Spleen (tissue), 11 donors: ENCODE measurements around the gene SLC22A5. TPM values are rescaled to one million over a fixed set of nuclear protein-coding genes. Genes with fewer than 3 reads are reported as not detected.
A peak's percentile ranks its signal among the peaks of the same experiment; 100 is the strongest.

Experiments
- DNase-seq: peaks from one replicate; pipeline ENCODE4 v3.0.0-alpha.2; 2020
- H3K27ac ChIP-seq, 8 donors: fragments of 200-600 bp; sonication (generic) in 7 of 8; 1 replicate in 4 of 8; 2 replicates in 4 of 8; pipeline versions ENCODE4 v1.5.0 to v1.8.0; 2016 to 2021; ENCODE audit warnings: inconsistent platforms in 4 of 8, mild to moderate bottlenecking in 4 of 8, moderate library complexity in 1 of 8
- H3K27me3 ChIP-seq, 7 donors: fragments of 200-600 bp; sonication (generic) in 6 of 7; replicated peaks in 1 of 7; 1 replicate in 4 of 7; 2 replicates in 3 of 7; pipeline versions ENCODE4 v1.5.0 to v1.8.0; 2016 to 2021; ENCODE audit warnings: inconsistent platforms in 3 of 7, mild to moderate bottlenecking in 1 of 7
- H3K36me3 ChIP-seq, 6 donors: fragments of 200-600 bp; sonication (generic) in 5 of 6; 1 replicate in 4 of 6; 2 replicates in 2 of 6; pipeline versions ENCODE4 v1.5.0 to v1.8.0; 2016 to 2021; ENCODE audit warnings: inconsistent platforms in 2 of 6
- H3K4me1 ChIP-seq, 6 donors: fragments of 200-600 bp; sonication (generic) in 5 of 6; 1 replicate in 3 of 6; 2 replicates in 3 of 6; pipeline versions ENCODE4 v1.5.0 to v1.8.0; 2016 to 2021; ENCODE audit warnings: inconsistent platforms in 3 of 6
- H3K4me3 ChIP-seq, 8 donors: fragments of 200-600 bp; sonication (generic) in 7 of 8; 1 replicate in 4 of 8; 2 replicates in 4 of 8; pipeline versions ENCODE4 v1.5.0 to v1.8.0; 2016 to 2021; ENCODE audit warnings: inconsistent platforms in 4 of 8, mild to moderate bottlenecking in 4 of 8, moderate library complexity in 2 of 8
- H3K9me3 ChIP-seq, 8 donors: fragments of 200-600 bp; sonication (generic) in 7 of 8; 1 replicate in 4 of 8; 2 replicates in 4 of 8; pipeline versions ENCODE4 v1.5.0 to v1.8.0; 2016 to 2021; ENCODE audit warnings: inconsistent platforms in 4 of 8
- POLR2A ChIP-seq, 3 donors: fragments of 450-650 bp; IDR thresholded peaks; one replicate each; pipeline ENCODE4 v1.5.1; 2017; ENCODE audit warnings: antibody characterized with exemption in 3 of 3, mild to moderate bottlenecking in 1 of 3
- POLR2AphosphoS5 ChIP-seq, 3 donors: sonication (generic); formaldehyde crosslinking; IDR thresholded peaks; one replicate each; pipeline ENCODE4 v1.5.1; 2017; ENCODE audit warnings: antibody characterized with exemption in 3 of 3
- WGBS, 5 donors: extraction: QIAGEN DNeasy Blood & Tissue Kit in 3 of 5; methylation state at CpG; one replicate each; pipeline versions ENCODE4 v1.1.5 to v1.1.7; 2013 to 2018; 5-methylcytosine and 5-hydroxymethylcytosine counted together
- intact Hi-C: fragments of 100-400 bp; cut with DNase I; formaldehyde crosslinking; loops from one replicate; pipeline ENCODE4 v1.15.0; 2023; ENCODE audit warnings: low total_unique reads
- microRNA-seq, 3 donors: library from miRNA; unstranded; fragments of <30 nt; microRNA quantifications; one replicate each; pipeline versions ENCODE4 to v1.1.0, GENCODE V29; 2019 to 2020
- polyA plus RNA-seq, 3 donors: library from polyadenylated mRNA; stranded (reverse); fragments of 200-250 nt; gene quantifications; one replicate each; pipeline ENCODE4 v1.2.1, GENCODE V29; 2013
- small RNA-seq, 4 donors: library from RNA; depleted of rRNA; stranded (forward); fragments of <200 nt; gene quantifications; one replicate each; pipeline ENCODE3, GENCODE V24; 2016
- total RNA-seq, 7 donors: library from RNA; depleted of rRNA in 3 of 7; stranded (reverse); fragments of >200 nt in 3 of 7; fragmentation: NEBNext Ultra II Directional in 4 of 7; extraction: Animal tissue kit (Norgen Biotek cat#: 25700) in 4 of 7; gene quantifications; one replicate each; pipeline versions ENCODE4 v1.1.0 to v1.2.1, GENCODE V29; 2016 to 2021
- donor health status: healthy with polysubstance abuse.
- donor health status: DM: no; HTN: no; CAD: no; lungs with moderate emphysema.
- donor health status: DM: no; HTN: no; CAD: no.
- donor health status: Bipolar disorder and iron deficiency.
- donor health status: healthy.
- donor health status: DM: no; HTN: no; CAD: no.
- donor health status: DM: yes; HTN: yes; CAD: no.

SLC22A5 gene
- total and polyA plus RNA-seq, 10 donors: 2.4 to 9.2 (median 6.7) TPM

DNA sequence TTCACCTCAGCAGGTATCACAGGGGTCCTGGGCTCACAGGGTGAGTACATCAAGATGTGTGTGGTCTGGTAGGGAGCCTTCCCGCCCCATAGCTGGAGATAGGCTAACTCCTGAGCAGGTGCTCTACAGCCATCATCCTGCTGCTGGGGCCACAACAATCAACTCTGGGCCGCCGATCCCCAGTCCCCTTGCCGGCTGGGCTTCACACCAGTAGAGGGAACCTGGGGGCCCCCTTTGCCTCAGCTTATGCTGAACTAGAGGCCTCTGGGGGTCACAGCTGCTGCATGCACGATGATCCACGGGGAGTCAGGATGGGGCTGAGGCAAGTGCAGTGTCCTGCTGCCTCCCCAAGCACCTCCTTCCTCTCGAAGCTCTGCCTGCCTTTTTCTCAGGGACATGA is 74.6 kb downstream of the SLC22A5 start:
- H3K27me3 ChIP-seq: no peaks in the 10 kb centered on the region
- H3K36me3 ChIP-seq: peaks cover 0 to 43% (median 0%) of the 10 kb centered on the region in 6 donors
- intact Hi-C loops: no loop called here
- no peaks in the 10 kb centered on the region for H3K9me3 ChIP-seq
- peak overlapping the region in 6 of 8 donors; percentile 15 to 99 (median 47) for H3K27ac ChIP-seq
- TF ChIP-seq POLR2AphosphoS5 (IDR thresholded peaks at IDR 0.05) (peak in 1 of 3 donors; percentile 19), POLR2A (IDR thresholded peaks at IDR 0.05) (no peak)
- peaks cover 33 to 97% (median 89%) of the 10 kb centered on the region in 6 donors for H3K4me1 ChIP-seq
- WGBS, 5 donors: 56 to 70% (median 68%) methylated on average over 7 of the region's 7 CpGs
- H3K4me3 ChIP-seq: no peak overlapping the region
- no peak for DNase-seq

Small RNA genes within 50 kb of the gene (microRNA-seq; reads per million reads assigned to microRNA genes)
- 0 to 0.72 (median 0) reads per million in 3 donors for gene MIR3936

Small RNA genes within 50 kb of the gene (small RNA-seq; reads per million reads assigned to genes)
- gene MIR3936: 0 reads per million in 4 donors

Other genes with a start within 250 kb of the SLC22A5 start
- 10 to 100 TPM in 6 of 7 donors, 1 to 10 TPM in 1; 8.2 to 38.1 (median 15.6) TPM for gene P4HA2, start 141.9 kb upstream of the SLC22A5 start, total RNA-seq
- 1 to 10 TPM; 2.7 to 4.8 (median 4.1) TPM for gene P4HA2, start 141.9 kb upstream of the SLC22A5 start, polyA plus RNA-seq
- 10 to 100 TPM in 1 of 7 donors, 1 to 10 TPM in 6; 3.5 to 17.4 (median 9.0) TPM for gene PDLIM4, start 112.0 kb upstream of the SLC22A5 start, total RNA-seq
- gene PDLIM4, start 112.0 kb upstream of the SLC22A5 start, polyA plus RNA-seq: 10 to 100 TPM in 1 of 3 donors, 1 to 10 TPM in 2; 7.5 to 16.9 (median 9.0) TPM
- gene SLC22A4, start 75.3 kb upstream of the SLC22A5 start, total RNA-seq: 10 to 100 TPM in 4 of 7 donors, 1 to 10 TPM in 3; 6.3 to 25.1 (median 11.5) TPM
- 1 to 10 TPM in 2 of 3 donors, under 1 TPM in 1; 0.47 to 2.3 (median 1.7) TPM for gene SLC22A4, start 75.3 kb upstream of the SLC22A5 start, polyA plus RNA-seq
- 100 to 1,000 TPM; 146 to 307 (median 165) TPM for gene IRF1, start 121.1 kb downstream of the SLC22A5 start, total RNA-seq
- 100 to 1,000 TPM in 1 of 3 donors, 10 to 100 TPM in 2; 57.9 to 113 (median 59.7) TPM for gene IRF1, start 121.1 kb downstream of the SLC22A5 start, polyA plus RNA-seq
- not detected for gene IL5, start 173.8 kb downstream of the SLC22A5 start, total RNA-seq
- gene IL5, start 173.8 kb downstream of the SLC22A5 start, polyA plus RNA-seq: not detected
- 10 to 100 TPM; 23.8 to 34.0 (median 28.2) TPM for gene RAD50, start 187.3 kb downstream of the SLC22A5 start, total RNA-seq
- gene RAD50, start 187.3 kb downstream of the SLC22A5 start, polyA plus RNA-seq: 1 to 10 TPM; 4.2 to 7.8 (median 4.4) TPM